HEK293 (cell line): ENCODE data around the gene ZNF507.

Experiments used
- CTCF ChIA-PET: fragments of 350-600 bp; formaldehyde crosslinking; extraction: SDS; loops from one replicate; lab custom pipeline; 2021; ENCODE audit warnings: antibody characterized with exemption; lab: Yijun Ruan, JAX
- POLR2A ChIA-PET: fragments of 300-600 bp; formaldehyde crosslinking; extraction: SDS; loops from one replicate; lab custom pipeline; 2020; ENCODE audit warnings: antibody characterized with exemption, inconsistent platforms; lab: Yijun Ruan, JAX
- H3K27ac ChIP-seq: fragments of 200-500 bp; sonication (Bioruptor generic); 2 replicates; pipeline ENCODE4 v1.5.1; 2014; ENCODE audit warnings: low read depth, low read length, control low read depth, inconsistent platforms; ENCODE audit errors: extremely low read depth
- H3K36me3 ChIP-seq, 2 experiments: fragments of 200-500 bp in 1 of 2; sonication (Bioruptor generic) in 1 of 2; 1 replicate in 1 of 2; 2 replicates in 1 of 2; pipeline ENCODE4 v1.5.1; 2014 to 2017; ENCODE audit warnings: inconsistent platforms in 2 of 2, low read length in 2 of 2; ENCODE audit not compliant: control insufficient read depth in 2 of 2, insufficient read depth in 1 of 2
- H3K4me1 ChIP-seq: fragments of 200-500 bp; sonication (Bioruptor generic); 2 replicates; pipeline ENCODE4 v1.5.1; 2014; ENCODE audit warnings: mild to moderate bottlenecking, low read length, inconsistent platforms; ENCODE audit not compliant: control insufficient read depth, insufficient read depth
- H3K4me3 ChIP-seq: 2 replicates; pipeline ENCODE4 v1.5.1; 2011; ENCODE audit warnings: low read depth, mild to moderate bottlenecking, control low read depth, low read length, moderate library complexity
- H3K9me3 ChIP-seq: fragments of 200-500 bp; sonication (Bioruptor generic); 2 replicates; pipeline ENCODE4 v1.5.1; 2014; ENCODE audit warnings: low read depth, low read length, inconsistent platforms; ENCODE audit not compliant: control insufficient read depth, insufficient read depth
- EGR2 ChIP-seq: fragments of 450-650 bp; formaldehyde crosslinking; IDR thresholded peaks from 2 replicates; pipeline ENCODE4 v1.5.1; 2016; ENCODE audit warnings: low read depth, missing biosample characterization, missing genetic modification characterization
- KLF8 ChIP-seq: fragments of 450-650 bp; formaldehyde crosslinking; IDR thresholded peaks from 2 replicates; pipeline ENCODE4 v1.5.1; 2016; ENCODE audit warnings: missing biosample characterization, missing genetic modification characterization
- KLF9 ChIP-seq: fragments of 450-650 bp; formaldehyde crosslinking; IDR thresholded peaks from 2 replicates; pipeline ENCODE4 v1.5.1; 2016; ENCODE audit warnings: missing biosample characterization, missing genetic modification characterization, low read depth
- PRDM10 ChIP-seq: fragments of 450-650 bp; formaldehyde crosslinking; IDR thresholded peaks from 2 replicates; pipeline ENCODE4 v1.5.1; 2016; ENCODE audit warnings: missing biosample characterization, missing genetic modification characterization
- PRDM6 ChIP-seq: fragments of 450-650 bp; formaldehyde crosslinking; IDR thresholded peaks from 2 replicates; pipeline ENCODE4 v1.5.1; 2017; ENCODE audit warnings: missing biosample characterization, missing genetic modification characterization
- SCRT2 ChIP-seq: fragments of 450-650 bp; formaldehyde crosslinking; IDR thresholded peaks from 2 replicates; pipeline ENCODE4 v1.5.1; 2016; ENCODE audit warnings: missing biosample characterization, missing genetic modification characterization
- SP3 ChIP-seq: fragments of 450-650 bp; formaldehyde crosslinking; IDR thresholded peaks from 2 replicates; pipeline ENCODE4 v1.5.1; 2016; ENCODE audit warnings: missing biosample characterization, missing genetic modification characterization
- ZBTB17 ChIP-seq: fragments of 450-650 bp; formaldehyde crosslinking; IDR thresholded peaks from 2 replicates; pipeline ENCODE4 v1.5.1; 2016; ENCODE audit warnings: missing biosample characterization, missing genetic modification characterization
- ZBTB6 ChIP-seq: fragments of 450-650 bp; formaldehyde crosslinking; IDR thresholded peaks from 2 replicates; pipeline ENCODE4 v1.5.1; 2017; ENCODE audit warnings: missing biosample characterization, missing genetic modification characterization
- ZFHX2 ChIP-seq: fragments of 450-650 bp; formaldehyde crosslinking; conservative IDR thresholded peaks from 2 replicates; pipeline ENCODE4 v1.5.1; 2016; ENCODE audit warnings: missing biosample characterization, missing genetic modification characterization
- ZNF121 ChIP-seq: fragments of 450-650 bp; formaldehyde crosslinking; IDR thresholded peaks from 2 replicates; pipeline ENCODE4 v1.5.1; 2016; ENCODE audit warnings: missing biosample characterization, missing genetic modification characterization
- ZNF223 ChIP-seq: fragments of 450-650 bp; formaldehyde crosslinking; IDR thresholded peaks from 2 replicates; pipeline ENCODE4 v1.5.1; 2016; ENCODE audit warnings: missing biosample characterization, missing genetic modification characterization
- ZNF274 ChIP-seq, 2 experiments: fragments of 200-500 bp in 1 of 2; fragments of 450-650 bp in 1 of 2; sonication (Bioruptor generic) in 1 of 2; formaldehyde crosslinking in 1 of 2; IDR thresholded peaks; 2 replicates each; pipeline versions ENCODE4 v1.5.1 to v1.6.1; 2014 to 2016; ENCODE audit warnings: borderline replicate concordance in 1 of 2, inconsistent platforms in 1 of 2, low read length in 1 of 2, missing biosample characterization in 1 of 2, missing genetic modification characterization in 1 of 2
- ZNF37A ChIP-seq: fragments of 450-650 bp; IDR thresholded peaks from 2 replicates; pipeline ENCODE4 v1.5.1; 2018; ENCODE audit warnings: missing biosample characterization, missing genetic modification characterization
- ZNF398 ChIP-seq: fragments of 450-650 bp; formaldehyde crosslinking; IDR thresholded peaks from 2 replicates; pipeline ENCODE4 v1.5.1; 2017; ENCODE audit warnings: missing biosample characterization, missing genetic modification characterization
- ZNF571 ChIP-seq: fragments of 450-650 bp; formaldehyde crosslinking; IDR thresholded peaks from 2 replicates; pipeline ENCODE4 v1.5.0; 2017; ENCODE audit warnings: missing biosample characterization, missing genetic modification characterization
- ZNF610 ChIP-seq: fragments of 450-650 bp; formaldehyde crosslinking; IDR thresholded peaks from 2 replicates; pipeline ENCODE4 v1.5.1; 2016; ENCODE audit warnings: missing biosample characterization, missing genetic modification characterization, borderline replicate concordance
- ZSCAN30 ChIP-seq: fragments of 450-650 bp; IDR thresholded peaks from 2 replicates; pipeline ENCODE4 v1.5.1; 2018; ENCODE audit warnings: missing biosample characterization, mild to moderate bottlenecking, missing genetic modification characterization, moderate library complexity

ZNF507 gene

GRCh38 chr19:32407004-32407992 is 61.9 kb downstream of the ZNF507 start:
- CTCF ChIA-PET, result no interaction called here
- H3K27ac ChIP-seq, result no peak overlapping the region
- TF ChIP-seq PRDM10 (tag by site-specific recombination) (peak; percentile 70), ZFHX2 (tag by site-specific recombination) (peak; percentile 70), ZNF398 (tag by site-specific recombination) (peak; percentile 32; the same call in 1 of the 2 replicates), ZNF121 (peak; percentile 81; the same call in 1 of the 2 replicates), EGR2 (peak; percentile 63), SCRT2 (tag by site-specific recombination) (no peak)
- POLR2A ChIA-PET, result interaction anchor here (0.6 kb wide), 1 partner anchor 32 kb away, joined by 4 read pairs; no protein-coding TSS in a partner anchor
- H3K4me1 ChIP-seq, result peaks cover 18% of the 10 kb centered on the region
- H3K36me3 ChIP-seq, result peaks cover 42 to 48% of the 10 kb centered on the region in 2 experiments
- H3K9me3 ChIP-seq, result no peaks in the 10 kb centered on the region; the same call in 1 of the 2 replicates
- H3K4me3 ChIP-seq, result no peak overlapping the region

GRCh38 chr19:32415246-32415645 is 69.8 kb downstream of the ZNF507 start:
- no peak overlapping the region for H3K4me3 ChIP-seq
- H3K4me1 ChIP-seq, result no peaks in the 10 kb centered on the region
- ChIA-PET CTCF (no interaction called here), POLR2A (interaction anchor here (1.8 to 3.1 kb wide), 2 partner anchors 10 kb away, joined by 10 to 20 read pairs; partner anchors contain the start of gene DPY19L3)
- peaks cover 69 to 98% of the 10 kb centered on the region in 2 experiments for H3K36me3 ChIP-seq
- H3K9me3 ChIP-seq, result no peaks in the 10 kb centered on the region
- H3K27ac ChIP-seq, result no peak overlapping the region
- TF ChIP-seq ZNF223 (tag by site-specific recombination) (no peak), ZNF274 (IDR thresholded peaks at IDR 0.05; ENCODE audit: low read length) (no peak), ZNF274 (tag by site-specific recombination; IDR thresholded peaks at IDR 0.05; ENCODE audit: borderline replicate concordance) (no peak), PRDM6 (no peak), ZBTB17 (tag by site-specific recombination) (no peak), ZNF610 (tag by site-specific recombination) (no peak), ZNF571 (tag by site-specific recombination) (no peak), ZBTB6 (tag by site-specific recombination) (no peak), ZNF37A (tag by site-specific recombination) (no peak), KLF9 (tag by site-specific recombination) (no peak), ZSCAN30 (tag by site-specific recombination) (no peak), SP3 (tag by site-specific recombination) (no peak), KLF8 (tag by site-specific recombination) (no peak)
